ENCODE results near the gene KRTAP5-2. TPM values are rescaled to one million over a fixed set of nuclear protein-coding genes. Genes with fewer than 3 reads are reported as not detected.

Gene KRTAP5-2
- total RNA-seq, 1 experiment from 2014 or later, result not detected

DNA sequence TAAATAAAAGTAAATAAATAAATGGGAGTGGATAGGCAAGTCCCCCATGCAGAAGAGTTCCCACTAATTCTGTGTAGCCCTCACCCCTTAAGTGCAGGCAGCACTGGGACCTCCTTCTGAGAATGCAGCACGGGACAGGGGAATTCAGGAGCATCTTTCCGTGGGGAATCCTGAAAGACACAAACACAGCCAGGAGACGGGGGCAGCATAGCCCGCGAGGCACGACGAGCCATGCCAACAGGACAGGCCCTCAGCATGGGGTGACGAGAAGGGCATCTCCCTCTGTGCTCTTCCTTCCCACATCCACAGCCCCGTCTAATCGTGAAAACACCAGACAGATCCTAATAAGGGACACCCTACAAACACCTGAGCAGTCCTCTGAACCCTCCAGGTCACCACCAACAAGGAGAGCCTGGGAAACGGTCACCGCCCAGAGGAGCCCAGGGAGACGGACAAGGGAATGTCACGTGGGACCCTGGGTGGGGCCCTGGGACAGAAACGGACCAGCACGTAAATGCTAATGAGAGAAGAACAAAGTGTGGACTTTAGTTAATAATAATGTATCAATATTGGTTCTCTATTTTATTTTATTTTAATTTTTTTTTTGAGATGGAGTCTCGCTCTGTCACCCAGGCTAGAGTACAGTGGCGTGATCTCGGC is 38.3 kb upstream of the KRTAP5-2 start:
- no peak overlapping the region for H2AFZ ChIP-seq (ENCODE audit: low read length)
- H4K5ac ChIP-seq (ENCODE audit: insufficient read length, low read depth, low read length), result no peak overlapping the region
- H3K27ac Mint-ChIP-seq, result no peak overlapping the region
- no peak overlapping the region for H3K27ac ChIP-seq (ENCODE audit: insufficient read length, low read depth, low read length)
- H4K20me1 ChIP-seq (ENCODE audit: control insufficient read depth, insufficient read depth, insufficient read length), result no peaks in the 10 kb centered on the region
- H3K79me1 ChIP-seq (ENCODE audit: insufficient read depth, low read depth, low read length, poor library complexity, severe bottlenecking), result no peaks in the 10 kb centered on the region
- H3K27me3 Mint-ChIP-seq (ENCODE audit: low read depth), result peaks cover 53% of the 10 kb centered on the region
- H3K9ac ChIP-seq (ENCODE audit: extremely low read depth, insufficient read length, low read length), result no peak overlapping the region
- H4K8ac ChIP-seq (replicated peaks; ENCODE audit: insufficient read length, low read depth, low read length), result no peak overlapping the region
- no peak overlapping the region for H2BK5ac ChIP-seq (ENCODE audit: insufficient read length, low read length)
- H3K4ac ChIP-seq (ENCODE audit: low read depth, low read length), result no peak overlapping the region
- H2BK20ac ChIP-seq (ENCODE audit: low read depth, low read length, poor library complexity, severe bottlenecking), result no peak overlapping the region
- no peaks in the 10 kb centered on the region for H3K36me3 Mint-ChIP-seq (ENCODE audit: insufficient read depth in 1 of 3, low read depth in 3 of 3)
- H2BK12ac ChIP-seq (ENCODE audit: insufficient read length, low read depth, low read length), result no peak overlapping the region
- H3K4me1 ChIP-seq (ENCODE audit: insufficient read depth, low read length), result no peaks in the 10 kb centered on the region; the same call in 1 of the 2 replicates
- H2AK5ac ChIP-seq (ENCODE audit: insufficient read length, low read length), result no peak overlapping the region
- no peak for DNase-seq
- no peaks in the 10 kb centered on the region for H3K27me3 ChIP-seq (ENCODE audit: insufficient read depth, low read length)
- no peak overlapping the region for H3K4me2 ChIP-seq (ENCODE audit: insufficient read depth, insufficient read length, low read length)
- H3T11ph ChIP-seq (ENCODE audit: low read length), result no peak overlapping the region
- no peaks in the 10 kb centered on the region for H3K23me2 ChIP-seq (ENCODE audit: insufficient read length, low read depth, low read length, poor library complexity, severe bottlenecking)
- H3K4me3 Mint-ChIP-seq, result no peak overlapping the region
- no peak for TF ChIP-seq CTCF (conservative IDR thresholded peaks at IDR 0.05)
- no peak overlapping the region for H2BK120ac ChIP-seq (ENCODE audit: low read depth, low read length, poor library complexity, severe bottlenecking)
- no peaks in the 10 kb centered on the region for H3K9me3 Mint-ChIP-seq
- H2BK15ac ChIP-seq (ENCODE audit: low read depth, low read length), result no peak overlapping the region
- no peak overlapping the region for H3K18ac ChIP-seq (ENCODE audit: insufficient read length, low read depth, low read length)
- no peak overlapping the region for H3K56ac ChIP-seq (ENCODE audit: insufficient read length, low read depth, low read length)
- peaks cover 5 to 7% of the 10 kb centered on the region in 2 experiments for H3K4me1 Mint-ChIP-seq
- H3K9me3 ChIP-seq (ENCODE audit: control insufficient read depth, low read depth, low read length), result no peaks in the 10 kb centered on the region
- no peak overlapping the region for H3K14ac ChIP-seq (ENCODE audit: insufficient read depth, low read length)
- no peak overlapping the region for H4K91ac ChIP-seq (ENCODE audit: insufficient read length, low read depth, low read length)
- WGBS (ENCODE audit: extremely low coverage, insufficient read length, low lambda C conversion rate), result no CpG with 5 or more reads among the region's 19 CpGs
- no peaks in the 10 kb centered on the region for H3K79me2 ChIP-seq (ENCODE audit: insufficient read depth, low read length)
- H3K23ac ChIP-seq (ENCODE audit: insufficient read length, low read depth, low read length), result no peak overlapping the region

Data from H9 (cell line).